NOMO-1 (cell line): Measurements from ENCODE around the gene OR6X1.

Experiments
- DNase-seq, 2 experiments: peaks; one replicate each; lab custom pipeline; 2025; ENCODE audit not compliant: unreplicated experiment in 2 of 2; lab: John Stamatoyannopoulos, UW

The OR6X1 gene, protein sequence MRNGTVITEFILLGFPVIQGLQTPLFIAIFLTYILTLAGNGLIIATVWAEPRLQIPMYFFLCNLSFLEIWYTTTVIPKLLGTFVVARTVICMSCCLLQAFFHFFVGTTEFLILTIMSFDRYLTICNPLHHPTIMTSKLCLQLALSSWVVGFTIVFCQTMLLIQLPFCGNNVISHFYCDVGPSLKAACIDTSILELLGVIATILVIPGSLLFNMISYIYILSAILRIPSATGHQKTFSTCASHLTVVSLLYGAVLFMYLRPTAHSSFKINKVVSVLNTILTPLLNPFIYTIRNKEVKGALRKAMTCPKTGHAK

DNA sequence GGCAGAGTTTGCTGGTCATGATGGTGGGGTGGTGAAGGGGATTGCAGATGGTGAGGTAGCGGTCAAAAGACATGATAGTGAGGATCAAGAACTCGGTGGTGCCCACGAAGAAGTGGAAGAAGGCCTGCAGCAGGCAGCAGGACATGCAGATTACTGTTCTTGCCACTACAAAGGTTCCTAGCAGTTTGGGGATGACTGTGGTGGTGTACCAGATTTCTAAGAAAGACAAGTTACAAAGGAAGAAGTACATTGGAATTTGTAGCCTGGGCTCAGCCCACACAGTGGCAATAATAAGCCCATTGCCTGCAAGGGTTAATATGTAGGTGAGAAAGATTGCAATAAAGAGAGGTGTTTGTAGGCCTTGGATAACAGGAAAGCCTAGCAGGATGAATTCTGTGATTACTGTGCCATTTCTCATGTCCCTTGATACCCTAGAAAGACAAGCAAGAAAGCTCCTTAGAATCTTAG lies at the start of gene OR6X1:
Gene OR6X1 (minus strand): TSS at position 418 of the 468 bp plus-strand sequence. CDS start 0 bp downstream, at position 418.
- no peak for DNase-seq

DNA sequence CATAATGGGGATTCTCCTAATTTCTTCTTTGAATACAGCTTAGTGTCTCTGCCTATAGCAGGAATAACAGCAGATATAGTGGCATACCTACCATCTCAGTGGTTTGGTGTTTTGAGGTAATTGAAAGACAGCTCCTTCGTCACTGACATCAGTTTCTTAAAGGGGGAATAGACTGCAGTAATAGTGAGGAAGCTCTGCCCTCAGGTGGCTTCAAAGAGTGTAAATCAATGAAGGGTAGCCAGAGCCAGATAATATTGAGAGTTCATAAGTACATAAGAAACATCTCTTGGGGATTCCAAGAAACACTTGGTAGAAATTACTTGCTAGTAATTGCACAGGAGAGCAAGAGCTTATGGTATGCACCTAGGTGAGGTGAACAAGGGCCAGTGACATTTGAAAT lies 47.4 kb upstream of the OR6X1 start:
- no peak for DNase-seq

DNA sequence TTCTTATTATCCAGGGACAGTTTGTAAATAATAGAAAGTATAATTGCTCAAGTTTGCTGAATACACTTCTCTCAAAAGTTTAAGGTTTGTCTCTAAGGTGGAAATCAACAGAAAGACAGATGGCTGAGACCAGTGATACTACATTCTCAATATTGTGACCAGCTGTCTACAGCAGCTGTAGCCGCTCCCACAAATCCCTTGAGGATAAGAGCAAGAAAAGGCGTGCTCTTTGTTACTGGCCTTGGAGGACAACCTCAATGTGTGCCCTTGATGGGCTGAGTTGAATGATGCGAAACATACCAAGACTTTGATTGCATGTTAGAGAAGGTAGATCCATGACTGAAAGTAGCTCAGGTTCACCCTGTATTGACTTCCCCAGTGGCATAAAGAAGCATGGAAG lies 45.7 kb upstream of the OR6X1 start:
- no peak for DNase-seq

DNA sequence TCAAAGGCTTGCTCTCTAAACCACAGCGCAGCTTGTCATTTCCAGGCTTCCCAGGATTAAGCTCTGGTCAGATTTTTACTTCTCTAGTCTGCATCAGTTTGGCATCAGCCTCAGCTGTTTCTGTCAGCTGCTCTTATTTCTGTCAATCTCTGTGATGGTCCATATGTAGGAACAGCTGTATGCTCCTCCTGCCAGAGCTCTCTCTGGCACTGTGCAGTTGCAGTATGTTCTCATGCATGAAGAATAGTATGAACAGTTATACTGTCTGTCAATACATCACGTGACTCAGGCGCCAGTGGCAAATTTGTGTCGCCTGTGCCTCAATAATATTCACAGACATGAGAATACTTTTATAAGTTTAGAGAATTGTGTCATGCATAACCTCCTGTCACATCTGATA lies 45.1 kb upstream of the OR6X1 start:
- DNase-seq = no peak

DNA sequence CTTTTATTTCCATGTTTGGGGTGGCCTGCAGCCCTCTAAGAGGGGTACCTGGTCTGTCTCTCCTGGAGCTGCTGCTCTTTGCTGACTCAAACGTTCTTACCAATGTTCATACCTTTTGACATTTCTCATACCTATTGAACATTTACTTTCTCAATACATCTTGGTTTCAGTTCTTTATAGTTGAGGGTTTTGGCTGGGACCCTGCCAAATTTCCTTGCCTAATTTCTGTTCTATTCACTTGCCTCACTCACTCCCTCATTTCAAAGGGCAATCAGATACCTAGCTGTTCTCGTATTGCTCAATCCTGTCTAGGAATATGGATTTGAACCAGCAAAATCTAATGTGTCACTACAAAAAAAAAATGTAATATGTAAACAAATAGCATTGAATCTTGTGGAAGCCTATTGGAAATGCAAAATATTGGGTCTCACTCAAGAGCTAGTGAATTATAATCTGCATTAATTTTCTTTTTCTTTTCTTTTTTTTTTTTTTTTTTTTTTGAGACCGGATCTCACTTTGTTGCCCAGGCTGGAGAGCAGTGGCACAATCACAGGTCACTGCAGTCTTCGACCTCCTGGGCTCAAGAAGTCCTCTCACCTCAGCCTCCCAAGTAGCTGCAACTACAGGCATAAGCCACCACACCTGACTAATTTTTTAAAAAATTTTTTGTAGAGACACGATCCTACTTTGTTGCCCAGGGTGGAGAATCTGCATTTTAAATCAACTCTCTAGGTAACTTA lies 44.4 kb upstream of the OR6X1 start:
- no peak for DNase-seq

DNA sequence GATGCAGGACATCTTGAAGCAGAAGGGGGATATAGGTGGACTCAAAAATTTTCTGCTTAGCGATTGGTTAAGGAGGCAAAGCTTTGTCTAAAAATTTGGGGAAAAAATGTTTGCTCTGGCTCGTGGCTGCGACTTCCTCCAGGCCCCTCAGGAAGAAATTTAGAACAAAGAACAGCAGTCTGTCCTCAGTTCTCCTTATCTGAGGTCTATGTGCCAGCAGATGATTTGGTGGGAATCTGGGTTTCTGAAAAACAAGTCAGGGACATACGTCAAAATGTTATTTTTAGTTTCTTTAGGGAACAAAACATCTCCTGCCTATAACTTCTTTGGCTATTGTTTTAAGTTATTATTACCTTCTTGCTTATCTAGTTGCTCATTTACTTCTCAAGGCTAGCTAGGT lies 43.8 kb upstream of the OR6X1 start:
- no peak for DNase-seq

DNA sequence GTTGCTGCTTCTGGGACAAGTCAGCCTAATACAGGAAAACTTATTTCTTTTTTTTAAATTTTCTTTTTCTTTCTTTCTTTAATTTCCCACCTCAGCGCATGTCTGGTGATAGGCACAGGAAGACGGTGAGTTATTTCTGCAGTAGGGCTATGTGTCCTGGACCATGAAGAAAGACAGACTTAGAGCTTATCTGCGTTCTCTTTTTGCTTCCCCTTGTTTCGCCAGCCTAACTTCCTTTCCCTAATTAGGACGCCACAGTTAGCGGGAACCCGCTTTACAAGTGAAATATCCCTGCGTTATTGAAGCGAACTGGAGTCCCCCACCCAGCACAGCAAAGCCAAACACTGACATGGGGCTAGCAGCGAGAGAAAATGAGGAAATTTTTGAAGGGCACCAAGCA lies 43.2 kb upstream of the OR6X1 start:
- no peak for DNase-seq

DNA sequence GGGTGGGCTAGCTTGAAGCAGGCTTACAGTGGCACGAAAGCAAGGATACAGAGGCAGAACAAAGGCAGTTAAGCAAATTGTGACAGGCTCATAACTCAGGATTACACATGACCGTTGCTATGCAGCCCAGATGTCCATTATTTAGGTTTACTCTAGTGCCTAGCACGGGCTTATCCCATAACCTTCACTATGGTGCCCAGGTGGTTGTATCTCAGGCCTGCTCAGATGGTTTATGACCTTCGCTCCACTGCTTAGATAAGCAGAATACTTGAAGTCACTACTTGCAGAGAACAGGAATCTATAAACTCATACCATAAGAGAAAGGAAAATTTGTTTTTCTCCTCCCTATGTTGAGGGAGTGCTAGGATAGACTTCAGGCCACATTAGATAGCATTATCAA lies 42.8 kb upstream of the OR6X1 start:
- no peak for DNase-seq

DNA sequence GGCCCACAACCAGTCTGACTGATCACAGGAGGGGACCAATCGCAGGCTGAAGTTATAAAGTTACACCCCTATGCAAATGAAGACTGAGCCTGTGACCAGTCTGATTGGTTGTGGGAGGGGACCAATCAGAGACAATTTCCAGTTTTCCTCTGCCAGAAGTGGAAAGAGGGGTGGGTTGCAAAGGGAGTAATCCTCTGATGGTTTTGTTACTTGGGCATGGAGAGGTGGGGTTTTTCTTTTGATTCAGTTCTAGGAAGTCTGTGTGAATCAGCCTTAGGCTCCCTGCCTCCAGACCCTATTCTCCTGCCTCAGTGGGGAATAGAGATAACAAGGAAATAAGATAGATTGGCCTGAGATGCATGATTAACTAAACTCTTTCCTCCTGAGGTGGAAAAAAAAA lies 41.9 kb upstream of the OR6X1 start:
- no peak for DNase-seq

DNA sequence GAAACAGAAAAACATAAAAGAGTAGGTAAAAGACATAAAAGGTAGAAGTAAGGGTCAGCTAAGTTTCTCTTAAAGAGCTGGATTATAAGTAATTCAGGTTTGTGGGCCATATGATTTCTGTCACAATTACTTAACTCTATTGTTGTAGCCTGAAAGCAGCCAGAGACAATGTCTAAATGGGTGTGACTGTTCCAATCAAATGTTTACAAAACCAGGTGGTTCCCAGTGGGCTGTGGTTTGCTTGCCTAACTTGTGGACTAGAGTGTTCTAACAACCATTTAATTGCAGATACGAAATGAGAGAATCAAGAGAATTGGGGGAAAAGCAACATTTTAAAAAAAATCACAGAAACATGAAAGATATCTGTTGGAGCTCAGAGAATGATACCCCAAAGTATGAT lies 29.2 kb upstream of the OR6X1 start:
- no peak for DNase-seq

DNA sequence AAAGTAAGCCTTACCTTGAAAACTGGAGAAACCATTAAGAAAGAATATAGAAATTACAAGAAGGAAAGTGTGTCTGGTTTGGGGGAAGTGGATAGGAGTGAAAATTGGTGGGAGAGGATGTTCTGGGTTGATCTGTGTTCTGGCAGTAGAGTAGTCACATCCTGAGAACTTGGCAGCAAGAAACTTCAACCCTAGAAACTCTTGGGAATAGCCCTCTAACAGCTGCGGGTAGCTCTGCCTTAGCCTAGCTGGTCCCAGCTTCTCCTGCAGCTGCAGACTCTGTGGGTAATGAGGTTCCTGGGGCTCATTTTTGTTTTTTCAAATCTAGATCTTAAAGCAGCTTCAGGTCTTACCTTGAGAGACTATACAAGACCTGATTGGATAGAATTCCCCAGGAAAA lies 24.2 kb upstream of the OR6X1 start:
- no peak for DNase-seq

DNA sequence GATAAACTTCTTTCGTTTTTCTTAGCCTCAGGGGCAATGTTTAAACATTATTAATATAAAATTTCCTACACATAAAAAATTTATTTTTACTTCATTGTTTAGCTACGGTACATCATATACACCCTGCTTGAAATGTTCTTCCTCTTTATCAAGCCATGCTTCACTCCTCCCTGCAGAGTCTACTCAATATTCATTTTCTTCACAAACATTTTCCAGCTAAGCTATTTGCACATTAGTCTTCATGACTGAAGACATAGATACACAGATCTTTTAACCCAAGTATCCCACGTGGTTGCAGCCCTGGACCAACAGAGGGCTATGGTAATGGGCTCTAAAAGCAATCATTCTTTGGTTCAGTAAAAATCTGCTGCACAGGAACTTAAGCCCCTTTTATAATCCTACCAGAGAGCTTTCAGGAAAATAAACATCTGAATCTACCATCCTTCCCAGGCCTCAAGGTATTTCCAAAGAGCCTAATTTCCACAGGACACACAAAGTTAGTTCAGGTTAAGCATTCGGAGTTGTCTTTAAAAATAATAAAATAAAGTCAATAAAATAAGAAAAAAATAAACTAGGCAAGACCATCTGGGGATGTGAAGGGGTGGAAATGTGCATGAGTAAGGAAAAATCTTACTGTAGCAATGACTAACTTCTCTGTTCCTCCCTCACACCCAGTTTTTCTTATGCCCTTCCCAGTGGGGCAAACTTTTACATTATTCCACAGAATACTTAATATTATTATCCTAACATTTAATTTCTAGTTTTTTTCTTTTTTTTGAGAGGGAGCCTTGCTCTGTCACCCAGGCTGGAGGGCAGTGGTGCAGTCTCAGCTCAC lies 21.6 kb upstream of the OR6X1 start:
- no peak for DNase-seq

DNA sequence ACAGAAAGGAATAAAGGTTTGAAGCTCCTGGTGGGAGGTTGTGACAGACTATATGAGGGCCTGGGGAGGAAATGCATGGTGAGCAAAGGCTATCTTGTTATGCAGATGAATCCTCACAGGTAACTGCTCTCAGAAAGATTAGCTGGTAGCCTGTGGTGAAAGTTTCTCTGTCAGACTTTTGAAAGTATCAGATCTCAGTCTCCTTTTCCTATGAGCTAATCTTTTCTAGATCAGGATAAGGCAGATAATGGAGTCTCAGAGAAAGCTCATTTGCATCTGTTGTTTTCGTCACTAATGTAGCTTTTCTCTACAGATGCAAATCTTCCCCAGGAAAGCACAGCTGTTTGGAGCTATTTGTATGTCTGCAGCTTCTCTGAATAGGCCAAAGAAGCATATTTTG lies 21.0 kb upstream of the OR6X1 start:
- no peak for DNase-seq

DNA sequence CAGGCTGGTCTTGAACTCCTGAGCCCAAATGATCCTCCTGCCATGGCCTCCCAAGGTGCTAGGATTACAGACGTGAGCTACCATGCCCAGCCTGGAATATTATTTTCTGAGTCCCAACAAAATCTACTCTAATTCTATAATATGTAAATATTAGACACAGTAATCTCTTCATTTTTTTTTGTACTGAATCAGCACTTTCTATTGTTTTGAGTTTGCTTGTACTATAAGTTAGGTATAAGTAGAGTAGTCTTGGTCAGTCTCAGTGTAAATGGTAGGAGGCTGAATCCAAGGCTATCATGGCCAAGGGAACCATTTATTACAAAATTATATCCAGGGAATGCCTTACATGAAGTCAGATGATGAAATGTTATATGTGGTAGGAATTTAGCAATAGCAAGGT lies 19.6 kb upstream of the OR6X1 start:
- DNase-seq = no peak

DNA sequence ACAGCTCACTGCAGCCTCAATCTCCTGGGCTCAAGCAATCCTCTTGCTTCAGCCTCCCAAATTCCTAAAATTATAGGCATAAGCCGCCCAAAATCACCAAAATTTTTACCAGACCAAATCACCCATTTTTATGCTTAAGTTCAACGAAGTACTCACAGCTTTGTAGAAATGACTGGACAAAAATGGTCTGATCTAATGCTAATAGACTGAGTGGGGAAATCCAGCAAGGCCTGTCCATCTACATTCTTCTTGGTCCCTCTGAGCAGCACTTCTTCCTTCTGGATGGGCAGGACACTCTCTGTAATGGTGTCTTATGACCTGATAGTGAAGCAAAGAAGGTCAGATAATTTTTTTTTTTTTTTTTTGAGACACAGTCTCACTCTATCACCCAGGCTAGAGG lies 18.7 kb upstream of the OR6X1 start:
- no peak for DNase-seq

DNA sequence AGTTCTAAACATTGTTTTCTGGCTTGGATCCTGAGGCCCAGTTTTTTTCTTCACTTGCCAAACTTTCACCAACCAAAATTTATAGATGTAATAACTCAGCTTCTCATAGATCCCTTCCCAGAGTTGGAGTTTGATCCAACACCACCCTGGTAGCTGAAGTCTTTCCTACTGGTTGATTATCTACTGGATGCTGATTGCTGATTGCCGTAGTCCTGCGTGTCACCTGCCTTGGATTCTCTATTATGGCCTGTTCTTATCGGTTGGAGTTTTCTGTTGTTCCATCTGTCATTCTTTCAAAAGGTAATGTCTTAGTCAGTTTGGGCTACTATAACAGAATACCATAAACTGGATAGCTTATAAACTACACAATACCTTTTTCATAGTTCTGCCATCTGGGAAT lies 17.3 kb upstream of the OR6X1 start:
- DNase-seq = no peak

DNA sequence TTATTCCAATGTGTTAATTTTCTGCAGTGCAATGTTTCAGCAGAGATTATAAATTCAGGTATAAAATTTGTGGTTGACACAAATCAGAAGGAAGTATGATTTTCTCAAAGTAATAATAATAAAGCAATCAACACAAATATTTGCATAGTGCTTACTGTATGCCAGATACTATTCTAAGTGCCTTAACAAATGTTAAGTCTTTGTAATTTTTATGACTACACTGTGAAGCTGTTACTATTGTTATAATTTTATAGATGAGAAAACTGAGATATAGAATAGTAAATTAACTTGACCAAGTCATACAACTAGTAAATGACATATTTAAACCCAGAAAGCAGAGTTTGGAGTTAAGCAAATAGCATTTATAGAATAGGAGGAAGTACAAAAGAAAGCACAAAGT lies 16.4 kb upstream of the OR6X1 start:
- no peak for DNase-seq

DNA sequence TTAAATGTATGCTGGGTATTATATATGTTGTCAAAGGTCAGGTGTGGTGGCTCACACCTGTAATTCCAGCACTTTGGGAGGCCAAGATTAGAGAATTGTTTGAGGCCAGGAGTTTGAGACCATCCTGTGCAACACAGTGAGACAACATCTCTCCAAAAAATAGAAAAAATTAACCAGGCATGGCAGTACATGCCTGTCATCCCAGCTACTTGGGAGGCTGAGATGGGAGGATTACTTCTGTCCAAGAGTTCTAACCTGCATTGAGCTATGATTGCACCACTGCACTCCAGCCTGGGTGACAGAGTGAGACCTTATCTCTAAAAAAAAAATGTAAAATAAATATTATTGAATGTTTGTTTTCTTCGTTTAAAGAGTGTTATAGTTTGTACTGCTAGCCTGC lies 11.3 kb upstream of the OR6X1 start:
- DNase-seq = no peak

DNA sequence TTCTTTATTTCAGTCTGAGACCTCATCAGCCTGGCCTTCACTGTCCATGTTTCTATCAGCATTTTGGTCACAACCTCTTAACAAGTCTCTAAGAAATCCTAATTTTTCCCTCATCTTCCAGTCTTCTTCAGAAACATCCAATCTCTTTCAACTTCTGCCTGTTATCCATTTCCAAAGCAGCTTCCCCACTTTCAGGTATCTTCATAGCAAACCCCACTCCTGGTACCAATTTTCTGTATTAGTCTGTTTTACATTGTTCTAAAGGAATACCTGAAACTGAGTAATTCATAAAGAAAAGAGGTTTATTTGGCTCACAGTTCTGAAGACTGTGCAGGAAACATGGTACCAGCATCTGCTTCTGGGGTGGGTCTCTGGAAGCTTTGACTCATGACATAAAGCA lies 8.1 kb upstream of the OR6X1 start:
- DNase-seq = no peak

DNA sequence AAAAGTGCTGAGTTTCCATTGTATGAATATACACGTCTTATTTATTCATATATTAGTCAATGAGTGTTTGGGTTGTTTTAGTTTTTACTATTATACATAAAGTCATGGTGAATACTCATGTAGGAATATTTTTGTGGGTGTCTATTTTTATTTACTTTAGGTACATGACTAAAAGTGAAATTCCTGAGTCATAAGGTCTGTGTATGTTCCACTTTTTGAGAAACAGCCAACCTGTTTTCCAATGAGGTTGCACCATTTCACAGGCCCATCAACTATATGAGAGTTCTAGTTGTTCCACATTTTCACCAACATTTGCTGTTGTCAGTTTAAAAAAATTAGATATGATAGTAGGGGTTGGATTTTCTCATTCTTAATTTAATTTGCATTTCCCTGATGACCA lies 6.6 kb upstream of the OR6X1 start:
- DNase-seq = no peak

DNA sequence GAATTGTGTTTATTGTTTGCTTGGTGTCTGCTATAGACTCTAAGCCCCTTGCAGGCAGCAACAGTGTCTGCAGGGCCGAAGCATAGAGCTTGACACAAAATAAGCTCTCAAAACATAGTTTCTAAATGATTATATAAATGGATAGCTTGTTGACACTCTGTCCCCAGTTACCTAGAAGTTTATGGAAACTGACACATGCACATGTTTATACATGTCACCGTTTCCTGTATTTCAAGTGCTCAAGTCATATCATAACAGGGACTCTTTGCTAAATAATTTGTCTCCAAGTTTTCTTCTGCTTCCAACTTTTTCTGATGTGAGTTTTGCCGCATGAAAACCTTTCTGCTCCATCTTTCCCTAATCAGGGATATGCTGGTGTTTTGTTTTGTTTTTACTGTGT lies 3.7 kb upstream of the OR6X1 start:
- DNase-seq = no peak

DNA sequence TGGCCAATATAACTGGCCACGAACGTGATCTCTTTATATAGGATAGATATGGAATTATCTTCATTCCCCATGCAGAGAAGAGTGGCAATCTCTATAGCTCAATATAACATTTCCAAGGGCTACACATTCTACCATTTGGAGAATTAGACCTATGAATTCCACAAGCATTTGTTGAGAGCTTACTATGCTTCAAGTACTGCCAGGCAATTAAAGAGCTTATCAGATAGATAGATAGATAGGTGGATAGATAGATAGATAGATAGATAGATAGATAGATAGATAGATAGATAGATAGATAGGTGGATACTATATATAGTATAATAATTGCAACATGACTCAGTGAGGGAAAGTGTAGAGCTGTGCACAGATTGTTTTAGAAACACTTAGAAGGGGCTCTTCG lies 1.5 kb upstream of the OR6X1 start:
- no peak for DNase-seq
